ENCODE data around the gene GON4L. TPM values are rescaled to one million over a fixed set of nuclear protein-coding genes. Genes with fewer than 3 reads are reported as not detected.

GON4L gene
- total RNA-seq: 66.4 TPM

GRCh38 chr1:155856975-155857930, at the start of gene GON4L:
GON4L (minus strand) TSS chr1:155857214; CDS start chr1:155853780, 3,434 bp downstream.

GRCh38 chr1:155859234-155859829, 2.3 kb upstream of the GON4L start, which contains the start of gene SYT11:
SYT11 (plus strand) TSS chr1:155859567; CDS start chr1:155859762, 195 bp downstream.

Other genes with a start within 250 kb of the GON4L start
- 50.4 TPM for gene MSTO1, start 247.0 kb downstream of the GON4L start, total RNA-seq
- 164 TPM for gene YY1AP1, start 168.4 kb downstream of the GON4L start, total RNA-seq
- 50.1 TPM for gene DAP3, start 168.1 kb downstream of the GON4L start, total RNA-seq
- 134 TPM for gene SYT11, start 2.4 kb upstream of the GON4L start, total RNA-seq
- gene RIT1, start 54.1 kb upstream of the GON4L start, total RNA-seq: 54.2 TPM
- 71.8 TPM for gene KHDC4, start 77.2 kb upstream of the GON4L start, total RNA-seq
- gene RXFP4, start 84.4 kb upstream of the GON4L start, total RNA-seq: not detected
- 97.5 TPM for gene ARHGEF2, start 121.3 kb upstream of the GON4L start, total RNA-seq
- gene SSR2, start 163.7 kb upstream of the GON4L start, total RNA-seq: 312 TPM
- 24.2 TPM for gene UBQLN4, start 196.6 kb upstream of the GON4L start, total RNA-seq
- 30.1 TPM for gene LAMTOR2, start 197.6 kb upstream of the GON4L start, total RNA-seq
- 3.6 TPM for gene RAB25, start 203.9 kb upstream of the GON4L start, total RNA-seq
- gene MEX3A, start 225.3 kb upstream of the GON4L start, total RNA-seq: 37.0 TPM

Measured in camera-type eye (tissue), 1 donor.